Left ventricle myocardium inferior (tissue), 1 donor: ENCODE data around the gene PCIF1. TPM values are rescaled to one million over a fixed set of nuclear protein-coding genes. Genes with fewer than 3 reads are reported as not detected.

Experiments
- DNase-seq: peaks from one replicate; pipeline ENCODE4 v3.0.0-alpha.2; 2020
- H3K27ac ChIP-seq: fragments of 200-600 bp; replicated peaks from 2 replicates; pipeline ENCODE4 v1.8.0; 2021
- H3K27me3 ChIP-seq: fragments of 200-600 bp; 2 replicates; pipeline ENCODE4 v1.8.0; 2021; ENCODE audit warnings: low read depth
- H3K36me3 ChIP-seq: fragments of 200-600 bp; 2 replicates; pipeline ENCODE4 v1.8.0; 2021
- H3K4me1 ChIP-seq: fragments of 200-600 bp; 2 replicates; pipeline ENCODE4 v1.8.0; 2021
- H3K4me3 ChIP-seq: fragments of 200-600 bp; 2 replicates; pipeline ENCODE4 v1.8.0; 2021; ENCODE audit warnings: mild to moderate bottlenecking, moderate library complexity
- H3K9me3 ChIP-seq: fragments of 200-600 bp; replicated peaks from 2 replicates; pipeline ENCODE4 v1.8.0; 2021
- intact Hi-C: fragments of 100-400 bp; cut with micrococcal nuclease; formaldehyde crosslinking; loops from one replicate; pipeline ENCODE4 v1.11.0; 2022
- total RNA-seq: library from RNA; stranded (reverse); fragmentation: NEBNext Ultra II Directional; extraction: Animal tissue kit (Norgen Biotek cat#: 25700); gene quantifications from one replicate; pipeline ENCODE4 v1.2.1, GENCODE V29; 2021
- TF ChIP-seq, protein P1 (sequence below): fragments of 200-600 bp; IDR thresholded peaks from 2 replicates; pipeline ENCODE4 v1.8.0; 2021; ENCODE audit warnings: antibody characterized with exemption, mild to moderate bottlenecking, borderline replicate concordance
- donor health status: DM: no; HTN: yes; CAD: no; lungs with severe emphysema.

The PCIF1 gene
- total RNA-seq, 1 donor from 2014 or later = 21.9 TPM

DNA sequence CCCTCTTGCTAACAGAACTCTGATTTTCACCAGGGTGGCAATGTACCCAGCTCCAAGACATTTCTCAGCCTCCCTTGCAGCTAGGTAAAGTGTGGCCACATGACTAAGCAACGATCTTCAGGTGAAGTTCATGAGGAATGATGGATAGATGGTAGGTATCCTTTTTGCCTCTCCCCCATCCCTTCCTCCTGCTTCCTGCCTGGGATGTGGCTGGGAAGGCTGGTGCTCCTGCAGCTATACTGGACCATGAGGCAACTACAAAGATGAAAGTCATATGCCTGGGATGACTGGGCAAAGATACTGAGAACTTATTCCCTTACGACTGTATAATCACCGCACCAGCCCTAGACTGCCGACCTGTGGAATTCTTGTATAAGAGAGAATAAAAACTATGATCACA is 24.1 kb downstream of the PCIF1 start:
- Histone ChIP-seq H3K4me3 (no peak overlapping the region), H3K36me3 (peaks cover 79% of the 10 kb centered on the region), H3K27me3 (no peaks in the 10 kb centered on the region), H3K4me1 (no peaks in the 10 kb centered on the region), H3K27ac (no peak overlapping the region), H3K9me3 (no peaks in the 10 kb centered on the region)
- no peak for DNase-seq
- intact Hi-C loops = no loop called here
- TF ChIP-seq, protein P1, sequence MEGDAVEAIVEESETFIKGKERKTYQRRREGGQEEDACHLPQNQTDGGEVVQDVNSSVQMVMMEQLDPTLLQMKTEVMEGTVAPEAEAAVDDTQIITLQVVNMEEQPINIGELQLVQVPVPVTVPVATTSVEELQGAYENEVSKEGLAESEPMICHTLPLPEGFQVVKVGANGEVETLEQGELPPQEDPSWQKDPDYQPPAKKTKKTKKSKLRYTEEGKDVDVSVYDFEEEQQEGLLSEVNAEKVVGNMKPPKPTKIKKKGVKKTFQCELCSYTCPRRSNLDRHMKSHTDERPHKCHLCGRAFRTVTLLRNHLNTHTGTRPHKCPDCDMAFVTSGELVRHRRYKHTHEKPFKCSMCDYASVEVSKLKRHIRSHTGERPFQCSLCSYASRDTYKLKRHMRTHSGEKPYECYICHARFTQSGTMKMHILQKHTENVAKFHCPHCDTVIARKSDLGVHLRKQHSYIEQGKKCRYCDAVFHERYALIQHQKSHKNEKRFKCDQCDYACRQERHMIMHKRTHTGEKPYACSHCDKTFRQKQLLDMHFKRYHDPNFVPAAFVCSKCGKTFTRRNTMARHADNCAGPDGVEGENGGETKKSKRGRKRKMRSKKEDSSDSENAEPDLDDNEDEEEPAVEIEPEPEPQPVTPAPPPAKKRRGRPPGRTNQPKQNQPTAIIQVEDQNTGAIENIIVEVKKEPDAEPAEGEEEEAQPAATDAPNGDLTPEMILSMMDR = no peak

DNA sequence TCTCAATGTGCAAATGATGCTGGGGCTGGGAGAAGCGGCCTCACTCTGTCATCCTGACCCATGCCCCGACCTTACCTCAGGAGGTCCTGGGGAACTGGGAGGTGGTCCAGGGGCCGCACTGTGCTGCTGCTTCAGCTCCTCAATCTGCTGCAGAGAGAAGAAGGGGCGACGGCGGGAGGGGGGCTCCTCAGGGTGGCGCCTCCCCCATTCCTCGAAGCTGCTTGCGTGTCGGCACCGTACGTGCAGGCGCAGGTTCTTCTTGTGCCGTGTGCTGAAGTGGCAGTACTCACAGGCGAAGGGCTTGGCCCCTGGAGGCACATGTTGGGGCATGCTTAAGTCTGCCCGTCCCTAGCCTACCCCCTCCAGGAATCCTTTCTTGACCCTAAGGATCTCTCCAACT is 24.6 kb downstream of the PCIF1 start:
- Histone ChIP-seq H3K4me1 (no peaks in the 10 kb centered on the region), H3K9me3 (no peaks in the 10 kb centered on the region), H3K4me3 (no peak overlapping the region), H3K27me3 (no peaks in the 10 kb centered on the region), H3K36me3 (peaks cover 80% of the 10 kb centered on the region), H3K27ac (no peak overlapping the region)
- TF ChIP-seq, protein P1 = no peak
- DNase-seq = no peak
- intact Hi-C loops = no loop called here

- intact Hi-C loops = no loop called here
- no peaks in the 10 kb centered on the region for H3K27me3 ChIP-seq
- no peak overlapping the region for H3K27ac ChIP-seq
- peaks cover 90% of the 10 kb centered on the region for H3K36me3 ChIP-seq
- TF ChIP-seq, protein P1 = no peak
- H3K4me1 ChIP-seq = no peaks in the 10 kb centered on the region
- DNase-seq = no peak
- H3K4me3 ChIP-seq = no peak overlapping the region
- H3K9me3 ChIP-seq = no peaks in the 10 kb centered on the region
These were observed 25.6 kb downstream of the PCIF1 start for GRCh38 chr20:45959956-45960630.

- DNase-seq = no peak
- TF ChIP-seq, protein P1 = no peak
- Histone ChIP-seq H3K4me3 (no peak overlapping the region), H3K4me1 (no peaks in the 10 kb centered on the region), H3K9me3 (no peaks in the 10 kb centered on the region), H3K36me3 (peaks cover 100% of the 10 kb centered on the region), H3K27ac (no peak overlapping the region), H3K27me3 (no peaks in the 10 kb centered on the region)
- intact Hi-C loops = no loop called here
These were observed 27.7 kb downstream of the PCIF1 start for GRCh38 chr20:45962031-45962755.

GRCh38 chr20:45963059-45964005 is 28.8 kb downstream of the PCIF1 start:
- TF ChIP-seq, protein P1 = peak; percentile 47
- intact Hi-C loops = no loop called here
- Histone ChIP-seq H3K36me3 (peaks cover 100% of the 10 kb centered on the region), H3K4me1 (no peaks in the 10 kb centered on the region), H3K27ac (no peak overlapping the region), H3K27me3 (no peaks in the 10 kb centered on the region), H3K4me3 (no peak overlapping the region), H3K9me3 (no peaks in the 10 kb centered on the region)
- no peak for DNase-seq
